Measurements from ENCODE around the gene ARID5B.

GRCh38 chr10:62082271-62082656 lies 180.8 kb downstream of the ARID5B start:
- no peak for TF ChIP-seq CTCF (conservative IDR thresholded peaks at IDR 0.05; ENCODE audit: low read length)
- no peak for TF ChIP-seq EZH2phosphoT487 (IDR thresholded peaks at IDR 0.05; ENCODE audit: borderline replicate concordance)
